Spleen (tissue), 7 donors: ENCODE results near the gene PCGF3.

Experiments used
- POLR2A ChIP-seq, 3 donors: fragments of 450-650 bp; IDR thresholded peaks; one replicate each; pipeline ENCODE4 v1.5.1; 2017; ENCODE audit warnings: antibody characterized with exemption in 3 of 3, mild to moderate bottlenecking in 1 of 3
- POLR2AphosphoS5 ChIP-seq, 3 donors: sonication (generic); formaldehyde crosslinking; IDR thresholded peaks; one replicate each; pipeline ENCODE4 v1.5.1; 2017; ENCODE audit warnings: antibody characterized with exemption in 3 of 3
- TF ChIP-seq, protein P1 (sequence below), 11 experiments: fragments of 200-600 bp in 7 of 11; fragments of 450-650 bp in 4 of 11; sonication (generic) in 4 of 11; IDR thresholded peaks in 8 of 11; conservative IDR thresholded peaks in 3 of 11; 1 replicate in 7 of 11; 2 replicates in 4 of 11; pipeline versions ENCODE4 v1.4.0 to v1.8.0; 2016 to 2021; ENCODE audit warnings: antibody characterized with exemption in 11 of 11, inconsistent platforms in 4 of 11, mild to moderate bottlenecking in 1 of 11
- donor health status: DM: no; HTN: no; CAD: no; lungs with moderate emphysema.
- donor health status: DM: no; HTN: no; CAD: no.
- donor health status: DM: no; HTN: no; CAD: no.

DNA sequence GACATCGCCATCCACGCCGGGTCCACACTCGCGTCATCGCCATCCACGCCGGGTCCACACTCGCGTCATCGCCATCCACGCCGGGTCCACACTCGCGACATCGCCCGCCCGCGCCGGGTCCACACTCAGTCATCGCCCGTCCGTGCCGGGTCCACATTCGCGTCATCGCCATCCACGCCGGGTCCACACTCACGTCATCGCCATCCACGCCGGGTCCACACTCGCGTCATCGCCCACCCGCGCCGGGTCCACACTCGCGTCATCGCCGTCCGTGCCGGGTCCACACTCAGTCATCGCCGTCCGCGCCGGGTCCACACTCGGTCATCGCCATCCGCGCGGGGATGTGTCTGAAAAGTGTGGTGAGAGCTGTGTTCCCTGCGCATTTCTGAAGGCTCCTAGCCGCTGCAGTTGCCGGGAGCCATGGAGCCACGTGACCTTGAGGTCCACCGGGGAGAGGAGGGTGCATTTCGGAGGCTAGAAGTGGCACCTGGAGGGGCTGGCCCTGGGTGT, 17.3 kb downstream of the PCGF3 start:
- TF ChIP-seq, protein P1, sequence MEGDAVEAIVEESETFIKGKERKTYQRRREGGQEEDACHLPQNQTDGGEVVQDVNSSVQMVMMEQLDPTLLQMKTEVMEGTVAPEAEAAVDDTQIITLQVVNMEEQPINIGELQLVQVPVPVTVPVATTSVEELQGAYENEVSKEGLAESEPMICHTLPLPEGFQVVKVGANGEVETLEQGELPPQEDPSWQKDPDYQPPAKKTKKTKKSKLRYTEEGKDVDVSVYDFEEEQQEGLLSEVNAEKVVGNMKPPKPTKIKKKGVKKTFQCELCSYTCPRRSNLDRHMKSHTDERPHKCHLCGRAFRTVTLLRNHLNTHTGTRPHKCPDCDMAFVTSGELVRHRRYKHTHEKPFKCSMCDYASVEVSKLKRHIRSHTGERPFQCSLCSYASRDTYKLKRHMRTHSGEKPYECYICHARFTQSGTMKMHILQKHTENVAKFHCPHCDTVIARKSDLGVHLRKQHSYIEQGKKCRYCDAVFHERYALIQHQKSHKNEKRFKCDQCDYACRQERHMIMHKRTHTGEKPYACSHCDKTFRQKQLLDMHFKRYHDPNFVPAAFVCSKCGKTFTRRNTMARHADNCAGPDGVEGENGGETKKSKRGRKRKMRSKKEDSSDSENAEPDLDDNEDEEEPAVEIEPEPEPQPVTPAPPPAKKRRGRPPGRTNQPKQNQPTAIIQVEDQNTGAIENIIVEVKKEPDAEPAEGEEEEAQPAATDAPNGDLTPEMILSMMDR (IDR thresholded peaks at IDR 0.05 in 8 of 11, conservative IDR thresholded peaks at IDR 0.05 in 3 of 11), result no peak
- TF ChIP-seq POLR2A (IDR thresholded peaks at IDR 0.05) (no peak), POLR2AphosphoS5 (IDR thresholded peaks at IDR 0.05) (no peak)
